PC-3 (cell line): ENCODE data around the gene ADD3. TPM values are rescaled to one million over a fixed set of nuclear protein-coding genes. Genes with fewer than 3 reads are reported as not detected.

ENCODE experiments used
- ATAC-seq: fragments of 200-7000 bp; cut with Tn5 transposase; 2 replicates; pipeline ENCODE4 v1.9.1; 2020; ENCODE audit warnings: mild to moderate bottlenecking, moderate library complexity
- BruUV-seq: library from RNA; stranded (reverse); fragments of 400-500 nt; replicated peaks from 2 replicates; lab custom pipeline; 2021; lab: Mats Ljungman, UMichigan
- CTCF ChIA-PET: fragments of 300-600 bp; sonication (Branson Sonifier 250); formaldehyde crosslinking; loops from one replicate; lab custom pipeline; 2022; ENCODE audit warnings: antibody characterized with exemption; lab: Charles Lee
- POLR2A ChIA-PET: fragments of 300-600 bp; sonication (Branson Sonifier 250); formaldehyde crosslinking; loops from one replicate; lab custom pipeline; 2022; ENCODE audit warnings: antibody characterized with exemption; ENCODE audit not compliant: unreplicated experiment; lab: Charles Lee
- DNase-seq: peaks from one replicate; pipeline ENCODE4 v3.0.0-alpha.2; 2015
- H2AFZ ChIP-seq: fragments of 300-600 bp; sonication (generic); 2 replicates; pipeline ENCODE4 v1.6.0; 2016; ENCODE audit warnings: antibody characterized with exemption, low read length
- H3F3A ChIP-seq: fragments of 300-600 bp; sonication (generic); one replicate; pipeline ENCODE4 v1.6.0; 2017; ENCODE audit warnings: antibody characterized with exemption, low read length, control low read depth, mild to moderate bottlenecking; ENCODE audit not compliant: unreplicated experiment
- H3K27ac ChIP-seq: fragments of 300-600 bp; sonication (generic); 2 replicates; pipeline ENCODE4 v1.5.1; 2016; ENCODE audit warnings: mild to moderate bottlenecking, low read length
- H3K27me3 ChIP-seq: fragments of 300-600 bp; sonication (generic); 2 replicates; pipeline ENCODE4 v1.6.1; 2016; ENCODE audit warnings: low read length, mixed read lengths
- H3K36me3 ChIP-seq: fragments of 300-600 bp; sonication (generic); 2 replicates; pipeline ENCODE4 v1.6.1; 2016; ENCODE audit warnings: low read depth, mixed run types, low read length, mixed read lengths
- H3K4me1 ChIP-seq: fragments of 300-600 bp; sonication (generic); 2 replicates; pipeline ENCODE4 v1.5.1; 2016; ENCODE audit warnings: low read length; ENCODE audit not compliant: insufficient read depth
- H3K4me2 ChIP-seq: fragments of 300-600 bp; sonication (generic); 2 replicates; pipeline ENCODE4 v1.6.0; 2016; ENCODE audit warnings: low read length
- H3K4me3 ChIP-seq: fragments of 300-600 bp; sonication (generic); 2 replicates; pipeline ENCODE4 v1.5.1; 2016; ENCODE audit warnings: mild to moderate bottlenecking, low read length, mixed read lengths
- H3K79me2 ChIP-seq: fragments of 300-600 bp; sonication (generic); 2 replicates; pipeline ENCODE4 v1.6.1; 2017; ENCODE audit warnings: low read length, mixed read lengths
- H3K9ac ChIP-seq: fragments of 300-600 bp; sonication (generic); 2 replicates; pipeline ENCODE4 v1.6.0; 2016; ENCODE audit warnings: mild to moderate bottlenecking, low read length
- H3K9me2 ChIP-seq: fragments of 300-600 bp; sonication (generic); replicated peaks from 2 replicates; pipeline ENCODE4 v1.6.1; 2016; ENCODE audit warnings: mixed run types, low read length, mixed read lengths
- H3K9me3 ChIP-seq: fragments of 300-600 bp; sonication (generic); 2 replicates; pipeline ENCODE4 v1.6.1; 2016; ENCODE audit warnings: low read length, mixed read lengths
- H4K20me1 ChIP-seq: fragments of 300-600 bp; sonication (generic); 2 replicates; pipeline ENCODE4 v1.6.1; 2016; ENCODE audit warnings: low read length, mixed read lengths
- EZH2 ChIP-seq: fragments of 300-600 bp; sonication (generic); IDR thresholded peaks from one replicate; pipeline ENCODE4 v1.6.1; 2017; ENCODE audit warnings: antibody characterized with exemption, mild to moderate bottlenecking, low read length; ENCODE audit not compliant: unreplicated experiment
- EZH2phosphoT487 ChIP-seq: fragments of 300-600 bp; sonication (generic); IDR thresholded peaks from 2 replicates; pipeline ENCODE4 v1.6.1; 2018; ENCODE audit warnings: mild to moderate bottlenecking, antibody characterized with exemption, low read length, borderline replicate concordance
- intact Hi-C: fragments of 100-400 bp; cut with micrococcal nuclease; formaldehyde crosslinking; loops from 2 replicates; pipeline ENCODE4 v1.9.0; 2023
- total RNA-seq: library from RNA; depleted of rRNA; stranded (reverse); fragments of >200 nt; gene quantifications from 2 replicates; pipeline ENCODE4 v1.2.3, GENCODE V29; 2014
- TF ChIP-seq, protein P1 (sequence below): fragments of 300-600 bp; sonication (generic); conservative IDR thresholded peaks from 2 replicates; pipeline ENCODE4 v1.5.1; 2017; ENCODE audit warnings: antibody characterized with exemption, low read depth, mild to moderate bottlenecking, low read length

Gene ADD3
- total RNA-seq, 1 experiment from 2014 or later, result 25.7 TPM

DNA sequence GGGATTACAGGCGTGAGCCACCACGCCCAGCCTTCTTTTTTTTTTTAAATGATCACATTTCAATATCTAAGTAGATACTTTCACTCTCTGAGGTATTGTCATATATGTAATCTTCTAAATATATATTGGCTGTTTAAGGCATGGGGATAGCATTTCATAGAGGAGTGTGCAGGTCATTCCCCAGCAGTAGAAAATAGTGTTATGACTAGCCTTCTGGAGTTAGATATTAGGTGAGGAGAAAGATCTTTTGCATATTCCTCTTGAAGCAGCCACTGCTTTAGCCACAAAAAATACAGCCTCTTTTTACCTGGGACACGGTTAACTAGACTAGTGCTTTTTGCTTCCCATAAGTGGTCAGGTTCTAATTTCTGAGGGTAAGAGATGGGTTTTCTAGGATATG is 28.9 kb downstream of the ADD3 start:
- Histone ChIP-seq H3K9me3 (no peaks in the 10 kb centered on the region), H3K9me2 (no peaks in the 10 kb centered on the region), H3K9ac (no peak overlapping the region), H3K27me3 (no peaks in the 10 kb centered on the region), H3K27ac (no peak overlapping the region), H4K20me1 (0 out of 2 replicates have a peak, but pooled peaks cover 5% of the 10 kb centered on the region), H2AFZ (no peak overlapping the region), H3K4me3 (no peak overlapping the region), H3K79me2 (0 out of 2 replicates have a peak, but pooled peaks cover 8% of the 10 kb centered on the region), H3K4me1 (peaks cover 10% of the 10 kb centered on the region), H3F3A (no peaks in the 10 kb centered on the region), H3K36me3 (no peaks in the 10 kb centered on the region), H3K4me2 (no peak overlapping the region)
- no TSS peak for BruUV-seq
- intact Hi-C loops, result no loop called here
- ChIA-PET POLR2A (no interaction called here), CTCF (no interaction called here)
- DNase-seq (no peak), ATAC-seq (no peak)
- TF ChIP-seq EZH2, result no peak
- TF ChIP-seq, protein P1, sequence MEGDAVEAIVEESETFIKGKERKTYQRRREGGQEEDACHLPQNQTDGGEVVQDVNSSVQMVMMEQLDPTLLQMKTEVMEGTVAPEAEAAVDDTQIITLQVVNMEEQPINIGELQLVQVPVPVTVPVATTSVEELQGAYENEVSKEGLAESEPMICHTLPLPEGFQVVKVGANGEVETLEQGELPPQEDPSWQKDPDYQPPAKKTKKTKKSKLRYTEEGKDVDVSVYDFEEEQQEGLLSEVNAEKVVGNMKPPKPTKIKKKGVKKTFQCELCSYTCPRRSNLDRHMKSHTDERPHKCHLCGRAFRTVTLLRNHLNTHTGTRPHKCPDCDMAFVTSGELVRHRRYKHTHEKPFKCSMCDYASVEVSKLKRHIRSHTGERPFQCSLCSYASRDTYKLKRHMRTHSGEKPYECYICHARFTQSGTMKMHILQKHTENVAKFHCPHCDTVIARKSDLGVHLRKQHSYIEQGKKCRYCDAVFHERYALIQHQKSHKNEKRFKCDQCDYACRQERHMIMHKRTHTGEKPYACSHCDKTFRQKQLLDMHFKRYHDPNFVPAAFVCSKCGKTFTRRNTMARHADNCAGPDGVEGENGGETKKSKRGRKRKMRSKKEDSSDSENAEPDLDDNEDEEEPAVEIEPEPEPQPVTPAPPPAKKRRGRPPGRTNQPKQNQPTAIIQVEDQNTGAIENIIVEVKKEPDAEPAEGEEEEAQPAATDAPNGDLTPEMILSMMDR, result no peak
- no peak for TF ChIP-seq EZH2phosphoT487

DNA sequence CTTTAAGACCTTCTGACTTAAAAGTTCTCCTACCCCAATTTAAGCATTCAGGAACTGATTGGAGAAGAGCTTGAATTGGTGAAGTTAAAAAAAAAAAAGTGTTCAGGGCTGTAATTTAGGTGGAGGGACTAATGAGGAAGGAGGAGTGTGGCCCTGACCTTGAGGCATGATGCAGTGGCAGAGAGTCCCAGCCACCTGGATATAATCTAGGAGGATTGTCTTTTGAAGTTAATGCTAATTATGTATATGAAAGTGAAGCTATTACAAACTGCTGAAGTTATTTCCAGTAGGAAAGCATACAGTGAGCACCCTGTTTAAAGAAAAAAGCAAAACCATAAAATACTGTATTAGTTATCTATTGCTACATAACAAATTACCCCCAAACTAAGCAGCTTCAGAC is 31.5 kb downstream of the ADD3 start:
- no peak overlapping the region for H2AFZ ChIP-seq
- no TSS peak for BruUV-seq
- no peaks in the 10 kb centered on the region for H4K20me1 ChIP-seq
- H3K36me3 ChIP-seq, result no peaks in the 10 kb centered on the region
- ChIA-PET CTCF (no interaction called here), POLR2A (no interaction called here)
- H3K9me3 ChIP-seq, result no peaks in the 10 kb centered on the region
- no peak overlapping the region for H3K4me3 ChIP-seq
- no peak for DNase-seq
- H3K9me2 ChIP-seq, result no peaks in the 10 kb centered on the region
- no peak overlapping the region for H3K27ac ChIP-seq
- intact Hi-C loops, result no loop called here
- ATAC-seq, result no peak
- H3F3A ChIP-seq, result no peaks in the 10 kb centered on the region
- no peak overlapping the region for H3K9ac ChIP-seq
- no peaks in the 10 kb centered on the region for H3K27me3 ChIP-seq
- peaks cover 10% of the 10 kb centered on the region for H3K4me1 ChIP-seq
- TF ChIP-seq, protein P1, result no peak
- TF ChIP-seq EZH2 (no peak), EZH2phosphoT487 (no peak)
- H3K4me2 ChIP-seq, result no peak overlapping the region
- 0 out of 2 replicates have a peak, but pooled peaks cover 8% of the 10 kb centered on the region for H3K79me2 ChIP-seq

DNA sequence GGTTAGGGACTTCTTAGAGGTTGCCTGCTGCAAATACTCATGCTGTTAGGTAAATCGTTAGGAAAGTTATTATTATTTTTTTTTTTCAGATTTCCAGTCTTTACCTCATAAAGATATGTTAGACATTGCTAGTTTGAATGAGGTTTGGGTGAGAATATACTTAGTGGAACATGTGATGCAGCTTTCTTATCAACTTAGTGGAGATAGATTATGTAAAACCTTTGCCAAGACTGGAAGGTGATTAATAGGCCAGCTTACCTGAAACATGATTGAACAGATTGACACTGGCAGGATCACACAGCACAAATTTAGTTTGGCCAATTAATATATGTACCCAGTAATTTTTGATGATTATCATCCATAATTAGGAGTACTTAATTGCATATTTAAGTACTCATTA is 32.3 kb downstream of the ADD3 start:
- no peak overlapping the region for H3K9ac ChIP-seq
- H3K27me3 ChIP-seq, result no peaks in the 10 kb centered on the region
- H2AFZ ChIP-seq, result no peak overlapping the region
- no peak overlapping the region for H3K4me2 ChIP-seq
- H3K36me3 ChIP-seq, result no peaks in the 10 kb centered on the region
- no peaks in the 10 kb centered on the region for H4K20me1 ChIP-seq
- BruUV-seq, result no TSS peak
- TF ChIP-seq EZH2phosphoT487 (no peak), EZH2 (no peak)
- TF ChIP-seq, protein P1, result no peak
- H3K9me2 ChIP-seq, result no peaks in the 10 kb centered on the region
- no peaks in the 10 kb centered on the region for H3F3A ChIP-seq
- peaks cover 2% of the 10 kb centered on the region for H3K4me1 ChIP-seq
- DNase-seq, result no peak
- POLR2A ChIA-PET, result no interaction called here
- 0 out of 2 replicates have a peak, but pooled peaks cover 7% of the 10 kb centered on the region for H3K79me2 ChIP-seq
- no peak overlapping the region for H3K27ac ChIP-seq
- no peaks in the 10 kb centered on the region for H3K9me3 ChIP-seq
- ATAC-seq, result no peak
- H3K4me3 ChIP-seq, result no peak overlapping the region
- intact Hi-C loops, result no loop called here
- CTCF ChIA-PET, result no interaction called here
